Pancreas (tissue), 10 donors: ENCODE measurements around the gene ITPA. TPM values are rescaled to one million over a fixed set of nuclear protein-coding genes. Genes with fewer than 3 reads are reported as not detected.

ENCODE experiments used
- ATAC-seq, 4 donors: fragments of 200-7000 bp; cut with Tn5 transposase; one replicate each; pipeline versions ENCODE4 v1.8.0 to v1.9.1; 2020; ENCODE audit warnings: mild to moderate bottlenecking in 4 of 4, moderate library complexity in 4 of 4
- DNase-seq, 6 donors: peaks; one replicate each; pipeline ENCODE4 v3.0.0-alpha.2; 2020
- FAIRE-seq: peaks from 2 replicates; lab custom pipeline; 2012; peaks lifted over from hg19 to GRCh38; lab: Jason Lieb, UNC
- H3K27ac ChIP-seq, 4 donors: fragments of 200-600 bp; sonication (generic); 1 replicate in 3 of 4; 2 replicates in 1 of 4; pipeline versions ENCODE4 v1.5.0 to v1.8.0; 2020
- H3K27me3 ChIP-seq, 4 donors: fragments of 200-600 bp; one replicate each; pipeline ENCODE4 v1.8.0; 2021
- H3K36me3 ChIP-seq, 3 donors: fragments of 200-600 bp; sonication (generic) in 1 of 3; one replicate each; pipeline versions ENCODE4 v1.5.0 to v1.8.0; 2020 to 2021
- H3K4me1 ChIP-seq, 3 donors: fragments of 200-600 bp; one replicate each; pipeline ENCODE4 v1.8.0; 2021
- H3K4me3 ChIP-seq, 4 donors: fragments of 200-600 bp; sonication (generic) in 2 of 4; one replicate each; pipeline versions ENCODE4 v1.5.0 to v1.8.0; 2020 to 2021
- H3K9me3 ChIP-seq, 4 donors: fragments of 200-600 bp; one replicate each; pipeline ENCODE4 v1.8.0; 2021
- WGBS, 2 donors: extraction: QIAGEN DNeasy Blood & Tissue Kit; methylation state at CpG; one replicate each; pipeline ENCODE4 v1.1.7; 2013; 5-methylcytosine and 5-hydroxymethylcytosine counted together
- intact Hi-C, 3 donors: fragments of 100-400 bp; cut with DNase I; formaldehyde crosslinking; loops; one replicate each; pipeline versions ENCODE4 v1.11.1 to v1.14.2; 2022
- polyA plus RNA-seq, 2 donors: library from polyadenylated mRNA; stranded (reverse); fragments of 200-250 nt; gene quantifications; one replicate each; pipeline ENCODE4 v1.2.3, GENCODE V29; 2013
- total RNA-seq, 6 donors: library from RNA; stranded (reverse); fragmentation: NEBNext Ultra II Directional in 4 of 6; extraction: Animal tissue kit (Norgen Biotek cat#: 25700) in 4 of 6; gene quantifications; one replicate each; pipeline versions ENCODE4 v1.2.1 to v1.2.4, GENCODE V29; 2021 to 2023
- TF ChIP-seq, protein P1 (sequence below), 4 donors: fragments of 200-600 bp; sonication (generic) in 3 of 4; IDR thresholded peaks; one replicate each; pipeline versions ENCODE4 v1.5.0 to v1.8.0; 2021; ENCODE audit warnings: antibody characterized with exemption in 4 of 4
- donor health status: healthy with polysubstance abuse.
- donor health status: DM: no; HTN: no; CAD: no; lungs with moderate emphysema.
- donor health status: DM: no; HTN: no; CAD: no.
- donor health status: control.
- donor health status: control.
- donor health status: Bipolar disorder and iron deficiency.
- donor health status: DM: yes; HTN: yes; CAD: no.
- donor health status: DM: no; HTN: no; CAD: no.
- donor health status: DM: no; HTN: no; CAD: no.
- donor health status: DM: yes; HTN: yes; CAD: no.

Gene ITPA
- total and polyA plus RNA-seq, 8 donors, result 14.2 to 111 (median 25.9) TPM

DNA sequence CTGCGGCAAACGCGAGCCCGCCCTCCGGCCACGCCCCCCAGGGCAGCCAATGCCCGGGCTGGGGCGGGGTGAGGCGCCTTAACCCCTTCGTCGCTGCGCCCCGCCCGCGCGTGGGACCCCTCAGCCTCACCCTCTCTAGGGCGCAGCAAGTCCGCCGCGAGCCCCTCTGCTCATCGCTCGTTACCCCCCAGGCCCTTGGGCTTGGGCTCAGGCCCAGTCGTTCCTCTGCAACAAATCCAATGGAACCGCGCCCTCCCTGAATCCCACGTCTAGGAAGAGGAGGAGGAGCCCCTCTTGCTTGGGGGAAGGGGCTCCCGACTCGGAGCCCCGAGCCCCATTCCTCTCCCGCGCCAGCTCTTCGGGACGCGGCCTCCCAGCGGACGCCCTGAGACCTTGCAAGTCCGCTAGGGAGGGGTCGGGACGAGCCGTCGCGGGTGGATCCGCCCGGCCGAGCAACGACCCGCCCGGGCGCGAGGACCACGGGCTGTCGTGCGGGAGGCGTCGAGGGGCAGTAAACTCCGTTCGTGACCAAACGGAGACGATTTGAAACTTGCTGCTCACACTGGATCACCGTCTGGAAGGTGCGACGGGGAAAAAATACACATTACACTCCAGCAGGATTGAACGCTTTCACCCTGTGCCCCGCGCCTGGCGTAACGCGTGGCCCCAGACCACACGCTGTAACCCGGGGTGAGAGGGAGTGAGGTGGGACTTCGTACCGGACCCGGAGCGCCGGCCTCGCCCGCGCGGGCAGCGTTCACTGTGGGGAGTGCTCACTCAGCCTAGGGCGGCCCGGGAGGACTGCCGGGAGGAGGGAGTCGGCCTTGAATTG lies 35.5 kb upstream of the ITPA start:
- Histone ChIP-seq H3K4me1 (peaks cover 5 to 20% (median 18%) of the 10 kb centered on the region in 3 donors), H3K36me3 (no peaks in the 10 kb centered on the region), H3K4me3 (peak overlapping the region; percentile 70 to 83 (median 74)), H3K9me3 (no peaks in the 10 kb centered on the region), H3K27me3 (no peaks in the 10 kb centered on the region), H3K27ac (peak overlapping the region; percentile 77 to 88 (median 85))
- FAIRE-seq (no peak), ATAC-seq (peak; percentile 88 to 94 (median 92)), DNase-seq (peak; percentile 88 to 98 (median 93))
- WGBS, 2 donors, result 1% methylated on average over 80 to 84 of the region's 84 CpGs
- TF ChIP-seq, protein P1, sequence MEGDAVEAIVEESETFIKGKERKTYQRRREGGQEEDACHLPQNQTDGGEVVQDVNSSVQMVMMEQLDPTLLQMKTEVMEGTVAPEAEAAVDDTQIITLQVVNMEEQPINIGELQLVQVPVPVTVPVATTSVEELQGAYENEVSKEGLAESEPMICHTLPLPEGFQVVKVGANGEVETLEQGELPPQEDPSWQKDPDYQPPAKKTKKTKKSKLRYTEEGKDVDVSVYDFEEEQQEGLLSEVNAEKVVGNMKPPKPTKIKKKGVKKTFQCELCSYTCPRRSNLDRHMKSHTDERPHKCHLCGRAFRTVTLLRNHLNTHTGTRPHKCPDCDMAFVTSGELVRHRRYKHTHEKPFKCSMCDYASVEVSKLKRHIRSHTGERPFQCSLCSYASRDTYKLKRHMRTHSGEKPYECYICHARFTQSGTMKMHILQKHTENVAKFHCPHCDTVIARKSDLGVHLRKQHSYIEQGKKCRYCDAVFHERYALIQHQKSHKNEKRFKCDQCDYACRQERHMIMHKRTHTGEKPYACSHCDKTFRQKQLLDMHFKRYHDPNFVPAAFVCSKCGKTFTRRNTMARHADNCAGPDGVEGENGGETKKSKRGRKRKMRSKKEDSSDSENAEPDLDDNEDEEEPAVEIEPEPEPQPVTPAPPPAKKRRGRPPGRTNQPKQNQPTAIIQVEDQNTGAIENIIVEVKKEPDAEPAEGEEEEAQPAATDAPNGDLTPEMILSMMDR (IDR thresholded peaks at IDR 0.05), result no peak
- intact Hi-C loops, result loop anchor here in 1 of 3 donors (10.0 kb wide), 1 partner anchor 59 kb away; no protein-coding TSS in a partner anchor

DNA sequence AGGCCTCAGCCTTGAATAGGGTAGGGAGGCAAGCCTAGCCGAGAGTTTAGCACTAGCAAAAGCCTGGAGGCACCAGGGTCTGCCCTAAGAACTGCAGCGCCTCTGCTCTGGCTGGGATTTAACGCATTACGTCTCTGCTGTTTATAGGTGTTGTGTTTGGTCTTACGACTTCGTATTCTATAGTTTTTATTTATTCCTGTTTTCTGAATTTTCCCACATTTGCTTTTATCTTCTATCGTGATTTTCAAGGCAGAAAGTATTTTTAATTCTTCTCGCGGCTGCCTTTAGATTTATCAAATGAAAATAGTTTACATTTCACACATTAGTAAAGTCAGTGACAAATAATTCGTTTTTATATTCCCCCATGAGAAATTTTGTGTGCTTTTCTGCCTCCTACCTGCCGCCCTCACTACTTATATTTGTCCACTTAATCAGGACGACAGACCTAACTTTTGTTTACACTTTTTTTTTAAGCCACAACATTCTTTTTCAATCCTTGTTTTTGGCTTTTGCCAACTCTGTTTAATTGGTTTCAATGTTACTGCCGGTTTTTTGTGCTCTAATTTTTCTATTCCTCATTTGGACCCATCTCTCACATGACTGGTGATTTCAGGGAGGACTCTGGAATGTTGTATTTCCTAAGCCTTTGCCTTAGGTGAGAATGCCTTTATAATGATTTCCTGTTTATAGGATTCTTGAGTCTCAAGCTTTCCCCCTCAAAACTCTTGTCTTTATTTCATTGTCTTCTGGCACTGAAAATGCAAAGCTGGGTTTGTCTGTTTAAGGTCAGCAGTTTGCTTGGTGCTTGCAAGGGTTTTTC lies 34.6 kb upstream of the ITPA start:
- peak overlapping the region; percentile 77 to 88 (median 85) for H3K27ac ChIP-seq
- intact Hi-C loops, result loop anchor here in 1 of 3 donors (10.0 kb wide), 1 partner anchor 60 kb away; no protein-coding TSS in a partner anchor
- TF ChIP-seq, protein P1 (IDR thresholded peaks at IDR 0.05), result no peak
- FAIRE-seq, result no peak
- DNase-seq, result peak in 1 of 6 donors; percentile 57
- ATAC-seq, result no peak
- WGBS, 2 donors, result 2 to 3% methylated on average over 13 of the region's 13 CpGs
- peaks cover 5 to 20% (median 18%) of the 10 kb centered on the region in 3 donors for H3K4me1 ChIP-seq
- no peaks in the 10 kb centered on the region for H3K9me3 ChIP-seq
- no peaks in the 10 kb centered on the region for H3K36me3 ChIP-seq
- peak overlapping the region; percentile 70 to 83 (median 74) for H3K4me3 ChIP-seq
- no peaks in the 10 kb centered on the region for H3K27me3 ChIP-seq

DNA sequence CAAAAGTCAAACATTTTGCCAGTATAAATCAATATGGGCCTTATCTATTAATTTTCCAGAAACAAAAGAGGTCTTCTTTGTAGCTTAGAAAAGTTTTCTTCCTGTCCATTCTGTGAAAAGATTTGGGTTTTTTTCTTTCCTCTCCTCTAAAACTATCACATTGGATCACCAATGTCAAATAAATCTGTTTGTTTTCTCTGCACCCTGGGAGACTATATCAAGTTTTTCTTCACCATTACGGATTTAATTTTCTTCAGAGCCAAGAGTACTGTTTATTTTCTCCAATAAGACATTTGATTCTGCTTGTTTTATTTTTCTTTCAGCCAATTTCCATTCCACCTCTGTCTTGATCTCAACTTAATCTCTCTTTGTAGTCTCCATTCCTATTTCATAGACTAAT lies 34.0 kb upstream of the ITPA start:
- no peaks in the 10 kb centered on the region for H3K36me3 ChIP-seq
- H3K4me3 ChIP-seq, result peak overlapping the region in 1 of 4 donors; percentile 70
- ATAC-seq (no peak), DNase-seq (no peak), FAIRE-seq (no peak)
- H3K9me3 ChIP-seq, result no peaks in the 10 kb centered on the region
- TF ChIP-seq, protein P1 (IDR thresholded peaks at IDR 0.05), result no peak
- intact Hi-C loops, result loop anchor here in 1 of 3 donors (10.0 kb wide), 1 partner anchor 60 kb away; no protein-coding TSS in a partner anchor
- WGBS, 2 donors, result 8 to 19% methylated on average over 1 of the region's 1 CpG
- no peaks in the 10 kb centered on the region for H3K27me3 ChIP-seq
- H3K4me1 ChIP-seq, result peaks cover 5 to 20% (median 18%) of the 10 kb centered on the region in 3 donors
- H3K27ac ChIP-seq, result peak overlapping the region in 3 of 4 donors; percentile 77 to 88 (median 87)

DNA sequence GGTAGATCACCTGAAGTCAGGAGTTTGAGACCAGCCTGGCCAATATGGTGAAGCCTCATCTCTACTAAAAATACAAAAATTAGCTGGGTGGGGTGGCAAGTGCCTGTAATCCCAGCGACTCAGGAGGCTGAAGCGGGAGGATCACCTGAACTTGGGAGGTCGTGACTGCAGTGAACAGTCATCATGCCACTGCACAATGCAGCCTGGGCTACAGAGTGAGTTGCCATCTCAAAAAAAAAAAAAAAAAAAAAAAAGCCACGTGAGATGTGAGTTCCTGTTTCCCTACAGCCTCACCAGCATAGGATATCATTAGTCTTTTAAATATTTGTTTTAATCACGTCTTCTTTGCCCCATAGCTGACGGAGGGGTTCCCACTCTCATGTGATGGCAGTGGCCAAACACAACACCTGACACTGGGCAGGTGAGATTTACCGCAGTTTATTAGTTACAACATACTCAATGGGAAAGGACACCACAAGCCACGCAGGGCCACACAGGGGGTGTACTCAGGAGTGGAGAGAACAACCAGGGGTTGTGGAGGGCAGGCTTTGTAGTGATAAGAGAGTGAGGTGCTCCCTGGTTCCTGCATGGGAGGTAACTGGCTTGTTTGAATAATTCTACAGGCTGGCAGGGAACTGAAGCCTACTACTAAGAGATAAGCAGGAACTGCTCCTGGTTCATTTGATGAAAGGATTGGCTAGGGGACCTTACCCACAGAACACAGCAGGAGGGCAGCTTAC lies 31.4 kb upstream of the ITPA start:
- H3K4me1 ChIP-seq, result peaks cover 0 to 25% (median 13%) of the 10 kb centered on the region in 3 donors
- no peaks in the 10 kb centered on the region for H3K27me3 ChIP-seq
- no peaks in the 10 kb centered on the region for H3K9me3 ChIP-seq
- TF ChIP-seq, protein P1 (IDR thresholded peaks at IDR 0.05), result no peak
- no peaks in the 10 kb centered on the region for H3K36me3 ChIP-seq
- ATAC-seq (peak in 2 of 4 donors; percentile 5 to 7), DNase-seq (peak in 1 of 6 donors; percentile 35), FAIRE-seq (no peak)
- intact Hi-C loops, result loop anchor here in 1 of 3 donors (10.0 kb wide), 1 partner anchor 63 kb away; no protein-coding TSS in a partner anchor
- no peak overlapping the region for H3K4me3 ChIP-seq
- H3K27ac ChIP-seq, result peak overlapping the region in 3 of 4 donors; percentile 48 to 52 (median 50)
- WGBS, 2 donors, result 35 to 44% methylated on average over 8 of the region's 8 CpGs
